HG03457 (cell line): Measurements from ENCODE around the gene MIEF2.
"Not testable (repeated sequence)": the region's sequence is repeated elsewhere in the genome, so short reads cannot be mapped to it uniquely, and the experiment has no call there.

ENCODE experiments used
- ATAC-seq: cut with Tn5 transposase; IDR thresholded peaks from one replicate; pipeline ENCODE4 v1.9.1; 2021; ENCODE audit warnings: moderate number of reproducible peaks; ENCODE audit not compliant: unreplicated experiment

The MIEF2 gene, protein sequence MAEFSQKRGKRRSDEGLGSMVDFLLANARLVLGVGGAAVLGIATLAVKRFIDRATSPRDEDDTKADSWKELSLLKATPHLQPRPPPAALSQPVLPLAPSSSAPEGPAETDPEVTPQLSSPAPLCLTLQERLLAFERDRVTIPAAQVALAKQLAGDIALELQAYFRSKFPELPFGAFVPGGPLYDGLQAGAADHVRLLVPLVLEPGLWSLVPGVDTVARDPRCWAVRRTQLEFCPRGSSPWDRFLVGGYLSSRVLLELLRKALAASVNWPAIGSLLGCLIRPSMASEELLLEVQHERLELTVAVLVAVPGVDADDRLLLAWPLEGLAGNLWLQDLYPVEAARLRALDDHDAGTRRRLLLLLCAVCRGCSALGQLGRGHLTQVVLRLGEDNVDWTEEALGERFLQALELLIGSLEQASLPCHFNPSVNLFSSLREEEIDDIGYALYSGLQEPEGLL

GRCh38 chr17:18260332-18261145 lies at the start of gene MIEF2:
Gene MIEF2, plus strand, starts transcription at chr17:18260662. Its CDS starts 2,059 bp downstream, at chr17:18262721.
- ATAC-seq: peak; percentile 55

- no peak for ATAC-seq
These were observed 46.7 kb upstream of the MIEF2 start for GRCh38 chr17:18213666-18214270.

- not testable (repeated sequence) for ATAC-seq
These were observed 43.6 kb upstream of the MIEF2 start for GRCh38 chr17:18216906-18217305.

- ATAC-seq: no peak
These were observed 42.9 kb upstream of the MIEF2 start for GRCh38 chr17:18217412-18218015.

DNA sequence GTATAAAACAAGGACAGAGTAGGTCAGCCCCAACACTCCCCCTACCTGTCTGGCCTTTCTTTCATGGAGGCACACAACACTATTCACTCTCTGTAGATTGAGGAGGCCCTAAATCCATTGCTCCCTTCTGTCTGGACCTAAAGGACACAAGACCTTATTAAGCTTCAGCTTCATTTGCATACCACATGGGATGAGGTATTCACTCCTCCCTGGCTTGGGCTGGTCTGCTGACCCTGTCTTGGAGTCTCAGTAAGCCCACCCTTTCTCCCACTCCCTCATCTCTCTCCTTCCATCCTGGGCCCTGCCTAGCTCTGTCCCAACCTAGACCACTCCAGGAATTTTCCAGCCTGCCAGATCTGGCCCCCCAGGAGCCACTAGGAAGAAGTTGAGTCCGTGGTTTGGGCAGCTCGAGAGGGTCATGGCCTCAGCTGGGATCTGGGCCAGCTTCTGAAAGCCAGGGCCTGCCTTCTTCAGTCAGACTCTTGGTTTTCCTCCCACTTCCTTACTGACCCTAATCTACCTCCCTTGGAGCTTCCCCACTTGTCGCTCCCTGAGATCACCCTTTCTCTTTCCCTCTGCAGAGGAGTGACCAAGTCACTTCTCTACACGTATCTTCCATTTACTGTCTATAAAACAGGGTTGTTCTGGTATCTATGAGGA lies 41.6 kb upstream of the MIEF2 start:
- ATAC-seq: no peak

- ATAC-seq: no peak
These were observed 36.4 kb upstream of the MIEF2 start for GRCh38 chr17:18224053-18224386.

GRCh38 chr17:18224387-18225120 lies 35.9 kb upstream of the MIEF2 start:
- ATAC-seq: no peak

DNA sequence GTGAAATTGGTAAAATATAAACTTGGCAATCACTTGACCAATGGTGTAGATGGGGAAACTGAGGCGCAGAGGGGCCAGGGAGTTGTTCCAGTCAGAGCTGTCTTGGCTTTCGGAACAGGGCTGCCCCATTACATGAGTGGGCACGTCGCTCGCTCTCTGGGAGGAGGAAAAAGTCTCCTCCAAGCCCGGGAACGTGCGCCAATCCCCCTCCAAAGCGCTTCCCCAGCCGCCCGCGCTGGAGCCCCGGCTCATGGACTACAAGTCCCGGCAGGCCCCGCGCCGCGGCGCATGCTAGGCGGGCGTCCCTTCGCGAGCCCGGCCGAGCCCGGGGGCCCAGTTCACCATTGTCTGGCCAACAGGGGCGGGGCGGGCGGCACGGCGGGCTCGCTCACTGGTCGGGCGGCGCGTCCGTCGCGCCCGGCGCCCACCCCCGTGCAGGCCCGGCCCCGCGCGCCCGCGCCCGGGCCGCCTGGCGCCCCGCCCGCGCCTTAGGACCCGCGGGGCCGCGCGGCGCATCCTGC lies 35.3 kb upstream of the MIEF2 start, which contains the start of gene LLGL1:
TSS of gene LLGL1 (plus strand) at position 515 of the 521 bp plus-strand sequence. CDS start 48 bp downstream, outside the sequence.
- peak; percentile 70 for ATAC-seq

- no peak for ATAC-seq
These were observed 34.7 kb upstream of the MIEF2 start for GRCh38 chr17:18225642-18226283.

GRCh38 chr17:18226284-18226945 lies 34.0 kb upstream of the MIEF2 start:
- ATAC-seq: no peak

DNA sequence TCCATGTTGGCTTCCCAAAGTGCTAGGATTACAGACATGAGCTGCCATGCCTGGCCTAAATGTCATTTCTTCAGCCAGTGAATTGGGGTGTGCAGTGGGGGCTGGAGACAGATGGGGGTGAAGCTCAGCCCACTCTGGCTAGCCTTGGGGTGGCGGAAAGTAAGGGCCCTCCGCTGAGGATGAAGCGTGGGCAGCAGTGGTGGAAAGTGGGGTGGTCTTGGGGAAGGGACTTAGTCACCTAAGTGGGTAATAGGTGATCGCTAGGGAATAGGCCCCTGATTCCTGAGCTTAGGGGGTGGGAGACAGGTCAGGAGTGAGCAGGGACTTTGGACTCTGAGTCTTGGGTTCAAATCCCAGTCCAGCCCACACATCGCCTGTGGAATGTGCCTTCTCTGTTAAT lies 32.8 kb upstream of the MIEF2 start:
- no peak for ATAC-seq

- no peak for ATAC-seq
These were observed 32.2 kb upstream of the MIEF2 start for GRCh38 chr17:18228176-18228682.

DNA sequence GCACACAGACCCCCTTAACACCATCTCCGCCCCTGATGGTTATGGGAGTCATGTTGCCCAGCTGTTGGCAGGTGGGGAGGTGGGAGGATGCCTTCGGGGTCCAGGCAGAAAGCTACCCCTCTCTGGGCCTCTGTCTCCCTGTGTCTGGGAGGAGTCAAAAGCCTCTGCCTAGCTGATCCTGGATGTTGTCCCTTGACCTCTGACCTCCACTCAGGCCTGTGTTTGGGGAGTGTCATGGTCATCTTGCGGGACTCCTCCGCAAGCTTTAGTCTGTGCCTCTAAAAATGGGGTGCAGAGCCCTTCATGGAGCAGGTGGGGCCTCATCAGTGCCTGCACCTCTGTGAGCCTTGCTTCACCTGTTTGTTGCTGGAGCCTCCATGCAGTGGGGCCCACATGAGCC lies 31.2 kb upstream of the MIEF2 start:
- ATAC-seq: no peak

DNA sequence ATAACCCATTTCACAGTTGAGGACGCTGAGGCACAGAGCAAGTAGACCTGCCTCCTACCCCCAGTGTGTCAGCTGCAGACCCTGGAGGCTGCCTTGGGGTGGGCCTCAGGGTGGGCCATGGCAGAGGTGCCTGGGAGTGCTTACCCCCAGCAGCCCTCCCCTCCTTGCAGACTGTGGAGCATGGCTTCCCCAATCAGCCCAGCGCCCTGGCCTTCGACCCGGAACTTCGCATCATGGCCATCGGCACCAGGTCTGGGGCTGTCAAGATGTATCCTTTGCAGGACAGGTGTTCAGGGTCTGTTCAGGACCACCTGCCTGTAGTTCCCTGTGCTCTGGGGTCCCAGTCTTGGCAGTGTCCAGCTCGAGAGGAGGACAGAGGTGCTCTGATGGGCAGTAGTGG lies 30.7 kb upstream of the MIEF2 start:
- no peak for ATAC-seq

DNA sequence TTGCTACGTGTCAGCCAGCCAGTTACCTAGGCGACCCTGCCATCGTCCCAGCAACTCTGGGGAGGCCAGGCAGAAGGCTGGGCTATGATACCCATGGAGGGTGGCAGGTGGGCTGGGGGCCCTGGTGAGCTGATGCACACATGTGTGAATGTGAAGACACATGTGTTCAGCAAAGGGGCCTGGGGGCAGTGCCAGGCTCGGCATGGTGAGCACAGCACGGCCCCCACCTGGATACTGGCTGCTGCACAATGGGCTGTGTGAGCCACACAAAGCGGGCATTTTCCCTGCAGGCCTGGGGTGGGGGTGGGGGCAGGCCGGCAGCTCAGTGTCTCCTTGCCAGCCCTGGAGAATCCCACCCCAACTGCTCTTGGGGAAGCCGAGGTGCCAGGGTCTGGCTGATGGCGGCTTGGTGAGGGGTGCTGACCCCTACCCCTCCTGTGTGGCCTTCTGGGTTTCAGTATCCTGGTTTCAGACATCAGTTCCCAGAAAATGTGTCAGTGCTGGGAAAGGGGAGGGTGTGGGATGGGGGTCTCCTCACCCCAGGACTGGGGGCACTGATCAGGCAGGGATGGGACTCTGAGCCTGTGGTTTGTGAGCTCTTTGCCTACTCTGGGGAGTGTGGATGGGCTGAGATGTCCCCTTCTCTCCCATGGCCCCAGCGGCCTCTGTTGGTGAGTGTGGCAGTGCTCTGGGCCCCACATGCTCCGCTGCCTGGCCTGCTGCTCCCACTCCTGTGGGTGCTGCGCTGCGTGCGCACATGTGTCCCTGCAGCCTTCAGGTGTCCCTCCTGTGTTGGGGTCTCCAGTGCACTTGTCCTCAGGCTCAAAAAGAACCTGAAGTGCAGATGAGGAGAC lies 29.9 kb upstream of the MIEF2 start:
- ATAC-seq: no peak

GRCh38 chr17:18231164-18231563 lies 29.3 kb upstream of the MIEF2 start:
- ATAC-seq: no peak

GRCh38 chr17:18233803-18234518 lies 26.5 kb upstream of the MIEF2 start:
- no peak for ATAC-seq
